Measurements from ENCODE around the gene CRABP1. TPM values are rescaled to one million over a fixed set of nuclear protein-coding genes. Genes with fewer than 3 reads are reported as not detected.

CRABP1 gene
- total RNA-seq, 2 experiments from 2014 or later: not detected

GRCh38 chr15:78325092-78325843 is 14.9 kb upstream of the CRABP1 start:
- no peaks in the 10 kb centered on the region for H3K36me3 Mint-ChIP-seq
- no peaks in the 10 kb centered on the region for H3K9me3 Mint-ChIP-seq
- H3K27ac Mint-ChIP-seq: no peak overlapping the region
- H3K4me1 Mint-ChIP-seq: no peaks in the 10 kb centered on the region
- no peaks in the 10 kb centered on the region for H3K27me3 Mint-ChIP-seq
- no peak for DNase-seq
- H3K4me3 Mint-ChIP-seq: no peak overlapping the region

DNA sequence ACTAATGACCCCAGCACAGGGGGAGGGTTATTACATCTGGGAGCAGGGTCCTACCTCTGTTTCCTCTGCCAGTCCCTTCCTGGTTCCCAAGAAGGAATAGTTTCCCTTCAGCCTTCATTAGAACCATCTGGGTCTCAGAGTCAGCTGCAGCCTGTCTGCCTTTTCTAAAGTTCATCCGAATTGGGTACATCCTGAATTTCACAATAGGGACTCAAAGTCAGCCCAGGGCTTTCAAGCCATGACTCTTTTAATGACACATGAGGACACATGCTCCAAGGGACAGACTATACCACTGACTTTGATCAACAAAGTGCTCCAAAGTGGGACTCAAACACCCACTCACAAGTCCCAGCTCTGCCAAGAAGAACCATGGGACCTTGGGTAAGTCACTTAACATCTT is 12.7 kb upstream of the CRABP1 start:
- H3K27ac Mint-ChIP-seq: no peak overlapping the region
- no peaks in the 10 kb centered on the region for H3K27me3 Mint-ChIP-seq
- DNase-seq: no peak
- H3K4me1 Mint-ChIP-seq: no peaks in the 10 kb centered on the region
- H3K36me3 Mint-ChIP-seq: no peaks in the 10 kb centered on the region
- H3K9me3 Mint-ChIP-seq: no peaks in the 10 kb centered on the region
- no peak overlapping the region for H3K4me3 Mint-ChIP-seq

GRCh38 chr15:78329625-78330024 is 10.5 kb upstream of the CRABP1 start:
- Mint-ChIP-seq H3K4me1 (no peaks in the 10 kb centered on the region), H3K9me3 (no peaks in the 10 kb centered on the region), H3K4me3 (no peak overlapping the region), H3K27me3 (no peaks in the 10 kb centered on the region), H3K27ac (no peak overlapping the region), H3K36me3 (no peaks in the 10 kb centered on the region)
- DNase-seq: no peak

GRCh38 chr15:78334845-78335244 is 5.3 kb upstream of the CRABP1 start:
- H3K27ac Mint-ChIP-seq: no peak overlapping the region
- DNase-seq: no peak
- no peaks in the 10 kb centered on the region for H3K9me3 Mint-ChIP-seq
- H3K4me1 Mint-ChIP-seq: no peaks in the 10 kb centered on the region
- no peak overlapping the region for H3K4me3 Mint-ChIP-seq
- H3K36me3 Mint-ChIP-seq: no peaks in the 10 kb centered on the region
- H3K27me3 Mint-ChIP-seq: peaks cover 16% of the 10 kb centered on the region

DNA sequence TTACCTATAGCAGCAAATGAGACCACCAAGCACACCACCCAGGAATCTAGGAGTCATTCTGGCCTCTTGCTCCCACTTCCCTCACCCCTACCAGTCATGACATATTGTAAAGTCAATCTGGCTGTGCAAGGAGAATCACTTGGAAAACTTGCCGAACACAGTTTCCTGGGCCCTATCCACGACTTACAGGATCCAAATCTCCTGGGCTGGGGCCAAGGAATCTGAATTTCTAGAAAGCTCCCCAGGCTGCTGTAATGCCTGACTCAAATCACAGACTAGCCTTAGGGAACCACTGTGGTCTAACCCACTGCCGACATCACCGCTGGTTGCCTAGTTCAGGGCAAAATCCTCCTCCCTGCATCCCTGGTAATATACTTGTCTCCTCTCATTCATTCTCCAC is 4.2 kb upstream of the CRABP1 start:
- Mint-ChIP-seq H3K9me3 (no peaks in the 10 kb centered on the region), H3K36me3 (no peaks in the 10 kb centered on the region), H3K4me3 (no peak overlapping the region)

DNA sequence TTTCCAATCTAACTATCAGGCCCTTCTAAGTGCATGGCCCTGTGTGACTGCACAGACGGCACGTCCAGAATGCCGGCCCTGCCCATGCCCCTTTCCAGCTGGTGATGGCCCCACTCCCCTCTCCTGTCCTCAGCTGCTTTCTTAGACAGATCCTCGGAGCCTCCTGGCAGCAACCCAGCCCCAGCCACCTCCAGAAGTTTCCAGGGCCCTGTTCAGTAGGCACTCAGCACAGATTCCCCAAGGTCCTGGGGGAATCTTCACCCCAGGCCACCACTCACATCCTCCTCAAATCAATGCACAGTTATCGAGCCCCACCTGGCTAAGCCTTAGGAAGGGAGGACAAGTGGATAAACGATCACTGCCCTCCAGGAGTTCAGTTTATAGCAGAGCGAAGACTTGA is 1.4 kb upstream of the CRABP1 start:
- Mint-ChIP-seq H3K9me3 (no peaks in the 10 kb centered on the region), H3K4me3 (no peak overlapping the region), H3K4me1 (no peaks in the 10 kb centered on the region), H3K36me3 (no peaks in the 10 kb centered on the region), H3K27ac (no peak overlapping the region), H3K27me3 (peaks cover 52% of the 10 kb centered on the region)
- no peak for DNase-seq

More for the DNA sequence above, 4.2 kb upstream of the CRABP1 start:
- Mint-ChIP-seq H3K27ac (no peak overlapping the region), H3K27me3 (peaks cover 28% of the 10 kb centered on the region), H3K4me1 (no peaks in the 10 kb centered on the region)
- DNase-seq: no peak

DNA sequence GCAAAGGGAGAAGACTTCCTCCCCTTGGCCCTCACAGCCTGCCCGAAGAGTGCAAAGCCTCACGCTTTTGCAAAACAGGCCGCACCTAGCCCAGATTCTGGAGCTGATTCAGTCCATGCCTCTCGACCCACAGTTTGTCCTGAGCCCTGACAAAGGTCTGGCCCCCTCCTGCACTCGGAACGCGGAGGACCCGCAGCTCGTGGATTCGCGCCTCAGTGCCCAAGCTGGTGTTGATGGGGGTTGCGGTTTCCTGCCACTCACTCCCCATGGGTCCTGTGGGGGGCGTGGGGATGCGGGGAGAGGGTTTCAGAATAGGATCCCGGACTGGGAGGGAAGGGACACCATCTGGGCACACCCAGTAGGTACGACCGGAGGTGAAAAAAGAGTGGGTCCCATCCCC is 594 bp upstream of the CRABP1 start:
- no peaks in the 10 kb centered on the region for H3K4me1 Mint-ChIP-seq
- H3K4me3 Mint-ChIP-seq: no peak overlapping the region
- H3K36me3 Mint-ChIP-seq: no peaks in the 10 kb centered on the region
- H3K27me3 Mint-ChIP-seq: peaks cover 52% of the 10 kb centered on the region
- no peak for DNase-seq
- H3K27ac Mint-ChIP-seq: no peak overlapping the region
- no peaks in the 10 kb centered on the region for H3K9me3 Mint-ChIP-seq

DNA sequence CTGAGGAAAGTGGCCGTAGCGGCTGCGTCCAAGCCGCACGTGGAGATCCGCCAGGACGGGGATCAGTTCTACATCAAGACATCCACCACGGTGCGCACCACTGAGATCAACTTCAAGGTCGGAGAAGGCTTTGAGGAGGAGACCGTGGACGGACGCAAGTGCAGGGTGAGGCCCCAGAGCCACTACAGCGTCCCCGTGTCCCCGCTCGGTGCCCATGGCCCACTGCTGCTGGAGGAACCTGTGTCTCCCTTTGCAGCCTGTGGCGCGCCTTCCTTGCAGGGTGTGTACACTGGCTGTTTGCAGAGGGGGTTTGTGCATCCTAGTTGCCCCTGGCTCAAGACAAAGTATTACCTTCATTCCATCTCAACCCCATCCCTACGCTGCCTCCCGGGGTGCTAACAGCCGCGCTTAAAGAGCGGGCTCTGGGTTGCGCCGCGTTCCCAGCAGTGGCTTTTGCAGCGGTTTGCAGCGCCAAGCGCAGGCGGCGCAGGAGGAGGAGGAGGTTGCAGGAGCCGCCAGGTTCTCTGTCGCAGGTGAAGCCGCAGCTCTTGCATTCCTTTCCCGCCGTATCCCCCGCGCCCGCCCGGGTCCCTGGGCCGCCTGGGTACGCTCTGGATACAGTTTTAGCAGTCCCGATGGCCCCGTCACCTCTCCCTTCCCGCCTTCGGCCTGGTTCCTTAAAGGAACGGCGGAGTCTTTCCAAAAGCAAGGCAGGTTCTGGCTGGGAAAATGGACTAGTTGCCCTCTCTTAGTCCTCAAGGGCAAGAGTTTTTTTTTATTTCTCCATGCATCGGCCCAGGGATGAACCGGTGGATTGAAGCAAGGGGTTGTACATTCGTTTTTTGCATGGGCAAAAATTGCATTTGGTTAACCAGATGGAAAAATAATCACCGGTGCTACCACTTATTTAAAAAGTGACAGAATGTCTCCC is 1.2 kb downstream of the CRABP1 start:
- H3K36me3 Mint-ChIP-seq: no peaks in the 10 kb centered on the region
- H3K4me1 Mint-ChIP-seq: no peaks in the 10 kb centered on the region
- H3K27me3 Mint-ChIP-seq: peaks cover 55% of the 10 kb centered on the region
- H3K4me3 Mint-ChIP-seq: no peak overlapping the region
- no peak for DNase-seq
- no peak overlapping the region for H3K27ac Mint-ChIP-seq
- H3K9me3 Mint-ChIP-seq: no peaks in the 10 kb centered on the region

GRCh38 chr15:78342021-78342420 is 1.9 kb downstream of the CRABP1 start:
- H3K36me3 Mint-ChIP-seq: no peaks in the 10 kb centered on the region

GRCh38 chr15:78343276-78344060 is 3.3 kb downstream of the CRABP1 start:
- Mint-ChIP-seq H3K4me1 (no peaks in the 10 kb centered on the region), H3K27me3 (peaks cover 53% of the 10 kb centered on the region), H3K4me3 (no peak overlapping the region), H3K27ac (no peak overlapping the region), H3K36me3 (no peaks in the 10 kb centered on the region), H3K9me3 (no peaks in the 10 kb centered on the region)
- no peak for DNase-seq

More at GRCh38 chr15:78342021-78342420, 1.9 kb downstream of the CRABP1 start:
- Mint-ChIP-seq H3K27me3 (peaks cover 55% of the 10 kb centered on the region), H3K9me3 (no peaks in the 10 kb centered on the region), H3K4me1 (no peaks in the 10 kb centered on the region), H3K4me3 (no peak overlapping the region), H3K27ac (no peak overlapping the region)
- no peak for DNase-seq

- H3K27me3 Mint-ChIP-seq: peaks cover 32% of the 10 kb centered on the region
Observed at GRCh38 chr15:78345396-78346125, 5.4 kb downstream of the CRABP1 start.

GRCh38 chr15:78347586-78348543 is 7.7 kb downstream of the CRABP1 start:
- H3K4me3 Mint-ChIP-seq: no peak overlapping the region
- no peaks in the 10 kb centered on the region for H3K36me3 Mint-ChIP-seq
- no peak for DNase-seq
- no peak overlapping the region for H3K27ac Mint-ChIP-seq
- H3K4me1 Mint-ChIP-seq: no peaks in the 10 kb centered on the region
- no peaks in the 10 kb centered on the region for H3K9me3 Mint-ChIP-seq
- H3K27me3 Mint-ChIP-seq: peaks cover 9% of the 10 kb centered on the region

More at GRCh38 chr15:78345396-78346125, 5.4 kb downstream of the CRABP1 start:
- Mint-ChIP-seq H3K4me3 (no peak overlapping the region), H3K4me1 (no peaks in the 10 kb centered on the region), H3K9me3 (no peaks in the 10 kb centered on the region), H3K27ac (no peak overlapping the region), H3K36me3 (no peaks in the 10 kb centered on the region)
- DNase-seq: no peak

DNA sequence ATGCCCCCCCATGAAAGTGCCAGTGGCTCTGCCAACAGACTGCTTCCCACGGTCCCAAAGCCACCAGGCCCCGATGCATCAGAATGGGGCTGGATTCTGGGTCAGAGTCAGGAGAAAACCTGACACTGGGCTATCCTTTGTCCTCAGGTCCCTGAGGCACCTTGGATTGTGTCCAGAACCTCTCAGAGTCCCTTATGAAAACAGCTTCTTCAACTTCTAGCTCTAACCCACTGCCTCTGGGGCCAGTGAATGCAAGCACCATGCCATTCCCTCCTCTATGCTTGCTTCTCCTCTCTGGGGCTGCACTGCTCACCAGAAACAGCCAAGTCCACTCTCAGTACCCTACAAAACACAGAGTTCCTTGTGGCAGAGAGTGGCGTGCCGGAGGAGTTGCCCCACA is 9.9 kb downstream of the CRABP1 start:
- no peaks in the 10 kb centered on the region for H3K9me3 Mint-ChIP-seq
- no peak overlapping the region for H3K27ac Mint-ChIP-seq
- no peaks in the 10 kb centered on the region for H3K4me1 Mint-ChIP-seq
- H3K4me3 Mint-ChIP-seq: no peak overlapping the region
- H3K36me3 Mint-ChIP-seq: no peaks in the 10 kb centered on the region
- peaks cover 10% of the 10 kb centered on the region for H3K27me3 Mint-ChIP-seq
- no peak for DNase-seq
